MCF 10A (cell line): Measurements from ENCODE around the gene HDGFL3. TPM values are rescaled to one million over a fixed set of nuclear protein-coding genes. Genes with fewer than 3 reads are reported as not detected.

Source experiments
- BruUV-seq: library from RNA; stranded (reverse); fragments of 400-500 nt; replicated peaks from 2 replicates; lab custom pipeline; 2021; lab: Mats Ljungman, UMichigan
- CTCF ChIA-PET: fragments of 300-600 bp; sonication (Branson Sonifier 250); formaldehyde crosslinking; extraction: SDS; loops from one replicate; lab custom pipeline; 2021; ENCODE audit warnings: antibody characterized with exemption, inconsistent platforms; lab: Yijun Ruan, JAX
- POLR2A ChIA-PET: fragments of 300-600, 350-650 bp; sonication (Branson Sonifier 250); formaldehyde crosslinking; extraction: SDS; loops from one replicate; lab custom pipeline; 2020; ENCODE audit warnings: antibody characterized with exemption, inconsistent platforms; lab: Yijun Ruan, JAX
- DNase-seq: peaks from one replicate; pipeline ENCODE4 v3.0.0-alpha.2; 2018; ENCODE audit not compliant: unreplicated experiment
- H3K27ac Mint-ChIP-seq: one replicate; pipeline ENCODE4 v1.8.0; 2022; ENCODE audit warnings: mild to moderate bottlenecking, low read depth, mixed read lengths; ENCODE audit not compliant: unreplicated experiment
- H3K27me3 Mint-ChIP-seq: one replicate; pipeline ENCODE4 v1.8.0; 2022; ENCODE audit warnings: mixed read lengths; ENCODE audit not compliant: insufficient read depth, unreplicated experiment
- H3K36me3 Mint-ChIP-seq: one replicate; pipeline ENCODE4 v1.8.0; 2022; ENCODE audit warnings: mild to moderate bottlenecking, moderate library complexity, mixed read lengths; ENCODE audit not compliant: insufficient read depth, unreplicated experiment
- H3K4me1 Mint-ChIP-seq: one replicate; pipeline ENCODE4 v1.8.0; 2022; ENCODE audit warnings: mixed read lengths; ENCODE audit not compliant: insufficient read depth, unreplicated experiment
- H3K4me3 Mint-ChIP-seq: one replicate; pipeline ENCODE4 v1.8.0; 2022; ENCODE audit warnings: mild to moderate bottlenecking, moderate library complexity, mixed read lengths; ENCODE audit not compliant: unreplicated experiment
- H3K9me3 Mint-ChIP-seq: one replicate; pipeline ENCODE4 v1.8.0; 2022; ENCODE audit warnings: mixed read lengths; ENCODE audit not compliant: unreplicated experiment
- intact Hi-C: fragments of 100-400 bp; cut with micrococcal nuclease; formaldehyde crosslinking; loops from 2 replicates; pipeline ENCODE4 v1.14.1; 2022
- total RNA-seq: library from RNA; stranded (reverse); gene quantifications from 2 replicates; pipeline ENCODE4 v1.2.3, GENCODE V29; 2022
- TF ChIP-seq, protein P1 (sequence below): fragments of 200-600 bp; IDR thresholded peaks from one replicate; pipeline ENCODE4 v1.8.0; 2022; ENCODE audit warnings: antibody characterized with exemption, mild to moderate bottlenecking; ENCODE audit not compliant: unreplicated experiment

Gene HDGFL3
- total RNA-seq, 1 experiment from 2014 or later: 80.4 TPM

DNA sequence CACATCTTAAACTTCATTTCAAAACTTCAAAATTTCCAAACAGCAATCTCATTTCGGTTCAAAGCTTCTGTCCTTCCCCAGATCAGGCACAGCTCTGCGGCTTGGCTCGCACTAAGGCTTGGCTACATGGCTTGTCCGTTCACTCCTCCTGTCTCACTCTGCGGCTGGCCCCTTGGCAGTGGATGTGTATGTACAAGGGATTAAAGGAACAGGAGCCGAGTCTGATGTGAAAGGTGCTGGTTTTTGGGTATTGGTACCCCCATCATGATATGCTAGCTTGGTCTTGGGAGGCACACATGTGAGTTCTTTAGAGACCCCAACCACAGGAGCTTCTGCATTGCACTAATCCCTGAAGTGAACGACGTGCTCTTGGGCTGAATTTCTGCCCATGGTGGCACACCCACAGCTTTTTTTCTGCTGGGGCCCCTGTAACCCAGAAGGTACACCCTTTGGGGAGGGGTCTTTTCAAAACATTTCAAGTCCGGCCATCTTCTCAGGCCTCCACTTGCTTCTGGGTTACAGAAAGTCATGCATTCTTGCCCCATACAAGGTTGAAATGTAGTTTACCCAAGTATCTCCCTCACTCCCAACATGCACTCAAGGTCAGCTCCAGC lies 87.5 kb downstream of the HDGFL3 start:
- Mint-ChIP-seq H3K27me3 (no peaks in the 10 kb centered on the region), H3K4me3 (no peak overlapping the region), H3K36me3 (no peaks in the 10 kb centered on the region), H3K4me1 (no peaks in the 10 kb centered on the region), H3K9me3 (no peaks in the 10 kb centered on the region), H3K27ac (no peak overlapping the region)
- POLR2A ChIA-PET: interaction anchor here (0.6 kb wide), 1 partner anchor 56 kb away, joined by 4 read pairs; no protein-coding TSS in a partner anchor
- intact Hi-C loops: no loop called here
- no peak for DNase-seq
- CTCF ChIA-PET: interaction anchor here (0.6 kb wide), 1 partner anchor 740 kb away, joined by 4 read pairs; no protein-coding TSS in a partner anchor
- TF ChIP-seq, protein P1, sequence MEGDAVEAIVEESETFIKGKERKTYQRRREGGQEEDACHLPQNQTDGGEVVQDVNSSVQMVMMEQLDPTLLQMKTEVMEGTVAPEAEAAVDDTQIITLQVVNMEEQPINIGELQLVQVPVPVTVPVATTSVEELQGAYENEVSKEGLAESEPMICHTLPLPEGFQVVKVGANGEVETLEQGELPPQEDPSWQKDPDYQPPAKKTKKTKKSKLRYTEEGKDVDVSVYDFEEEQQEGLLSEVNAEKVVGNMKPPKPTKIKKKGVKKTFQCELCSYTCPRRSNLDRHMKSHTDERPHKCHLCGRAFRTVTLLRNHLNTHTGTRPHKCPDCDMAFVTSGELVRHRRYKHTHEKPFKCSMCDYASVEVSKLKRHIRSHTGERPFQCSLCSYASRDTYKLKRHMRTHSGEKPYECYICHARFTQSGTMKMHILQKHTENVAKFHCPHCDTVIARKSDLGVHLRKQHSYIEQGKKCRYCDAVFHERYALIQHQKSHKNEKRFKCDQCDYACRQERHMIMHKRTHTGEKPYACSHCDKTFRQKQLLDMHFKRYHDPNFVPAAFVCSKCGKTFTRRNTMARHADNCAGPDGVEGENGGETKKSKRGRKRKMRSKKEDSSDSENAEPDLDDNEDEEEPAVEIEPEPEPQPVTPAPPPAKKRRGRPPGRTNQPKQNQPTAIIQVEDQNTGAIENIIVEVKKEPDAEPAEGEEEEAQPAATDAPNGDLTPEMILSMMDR: no peak
- BruUV-seq: no TSS peak

DNA sequence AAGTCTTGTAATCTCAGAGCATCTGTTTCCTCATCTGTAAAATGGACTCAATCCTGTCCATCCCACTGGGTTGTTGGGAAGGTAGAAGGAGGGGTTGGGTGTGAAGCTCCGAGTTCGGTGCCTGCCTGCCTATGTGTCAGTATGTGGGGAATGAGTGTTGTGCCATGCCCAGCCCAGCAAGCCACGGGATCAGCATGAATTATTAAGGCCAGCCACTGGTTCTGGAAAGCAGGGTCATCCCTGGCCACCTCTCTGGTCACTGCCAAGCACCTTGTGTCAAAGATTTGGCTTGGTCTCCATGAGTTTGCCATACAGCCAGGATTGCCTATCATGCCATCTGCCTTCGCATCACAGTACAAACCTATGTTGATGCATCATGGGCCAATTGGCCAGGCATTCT lies 88.7 kb downstream of the HDGFL3 start:
- no TSS peak for BruUV-seq

DNA sequence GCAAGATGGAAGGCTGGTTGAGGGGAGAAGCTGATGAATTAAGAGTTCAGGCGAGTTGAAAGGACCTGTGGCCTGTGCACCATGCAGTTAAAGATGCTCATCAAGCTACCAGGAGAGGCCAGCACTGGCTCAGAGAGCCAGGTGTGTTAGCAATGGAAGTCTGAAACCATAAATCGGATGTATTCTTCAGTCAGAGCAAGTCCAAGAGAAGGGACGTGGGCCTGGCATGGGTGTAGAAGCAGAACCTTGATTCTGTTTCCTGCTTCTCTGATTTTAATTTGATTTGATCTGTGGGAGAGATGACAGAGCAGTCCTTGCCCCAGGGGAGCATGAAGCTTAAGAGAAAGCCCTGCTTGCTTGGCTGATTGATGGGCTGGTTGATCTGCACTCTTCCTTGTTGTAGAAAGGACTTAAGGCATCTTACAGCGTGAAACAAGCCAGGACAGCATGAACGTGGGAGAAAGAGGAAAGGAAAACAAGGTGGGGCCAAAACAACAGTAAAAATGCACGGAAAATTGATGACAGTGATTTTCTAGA lies 89.3 kb downstream of the HDGFL3 start:
- TF ChIP-seq, protein P1: no peak
- intact Hi-C loops: no loop called here
- BruUV-seq: no TSS peak
- Mint-ChIP-seq H3K36me3 (no peaks in the 10 kb centered on the region), H3K4me3 (no peak overlapping the region), H3K27me3 (no peaks in the 10 kb centered on the region), H3K27ac (no peak overlapping the region), H3K4me1 (no peaks in the 10 kb centered on the region), H3K9me3 (no peaks in the 10 kb centered on the region)
- ChIA-PET POLR2A (no interaction called here), CTCF (no interaction called here)
- no peak for DNase-seq

More for the DNA sequence above, 88.7 kb downstream of the HDGFL3 start:
- no peaks in the 10 kb centered on the region for H3K27me3 Mint-ChIP-seq
- H3K27ac Mint-ChIP-seq: no peak overlapping the region
- intact Hi-C loops: no loop called here
- H3K4me1 Mint-ChIP-seq: no peaks in the 10 kb centered on the region
- ChIA-PET CTCF (no interaction called here), POLR2A (no interaction called here)
- TF ChIP-seq, protein P1: no peak
- no peak for DNase-seq
- H3K36me3 Mint-ChIP-seq: no peaks in the 10 kb centered on the region
- no peaks in the 10 kb centered on the region for H3K9me3 Mint-ChIP-seq
- no peak overlapping the region for H3K4me3 Mint-ChIP-seq

DNA sequence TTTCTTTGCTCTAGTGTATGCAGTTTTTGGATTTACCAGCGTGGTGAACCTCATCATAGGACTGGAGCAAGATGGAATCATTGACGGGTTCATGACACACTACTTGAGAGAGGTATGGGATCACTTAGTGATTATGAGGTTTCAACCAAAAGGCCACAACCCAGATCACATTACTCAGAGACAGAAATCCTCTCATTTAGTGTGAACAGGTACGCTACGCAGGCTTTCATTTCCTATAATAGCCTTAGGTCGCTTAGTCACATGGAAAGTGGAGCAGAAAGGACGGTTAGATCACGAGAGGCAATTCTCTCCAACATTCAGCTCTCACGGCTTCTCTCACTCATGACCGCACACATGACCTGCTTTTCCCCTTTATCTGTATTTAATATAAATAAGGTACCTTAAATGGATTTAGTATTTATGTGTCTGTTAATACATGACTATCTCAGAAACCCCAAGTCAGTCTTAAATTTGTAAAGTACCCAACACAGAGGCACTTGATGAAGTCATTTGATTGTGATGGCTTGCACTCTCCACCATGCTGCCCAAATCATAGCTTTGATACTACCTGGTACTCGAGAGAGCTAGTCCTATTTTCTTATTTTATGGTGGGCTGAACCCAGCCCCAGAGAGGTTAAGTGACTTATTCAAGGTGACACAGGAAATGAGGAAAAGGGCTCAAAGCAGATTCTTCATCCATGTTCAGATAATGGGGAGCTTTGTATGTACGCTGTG lies 91.6 kb downstream of the HDGFL3 start:
- POLR2A ChIA-PET: no interaction called here
- H3K9me3 Mint-ChIP-seq: peaks cover 6% of the 10 kb centered on the region
- no peak overlapping the region for H3K4me3 Mint-ChIP-seq
- TF ChIP-seq, protein P1: no peak
- H3K36me3 Mint-ChIP-seq: no peaks in the 10 kb centered on the region
- H3K4me1 Mint-ChIP-seq: no peaks in the 10 kb centered on the region
- DNase-seq: no peak
- CTCF ChIA-PET: no interaction called here
- H3K27ac Mint-ChIP-seq: no peak overlapping the region
- no TSS peak for BruUV-seq
- intact Hi-C loops: no loop called here
- H3K27me3 Mint-ChIP-seq: no peaks in the 10 kb centered on the region
